HL-60 (cell line): ENCODE measurements around the gene PNMT.
"Not testable (repeated sequence)": the region's sequence is repeated elsewhere in the genome, so short reads cannot be mapped to it uniquely, and the experiment has no call there.

Experiments
- DNase-seq, 2 experiments: peaks; one replicate each; pipeline ENCODE4 v3.0.0-alpha.2; 2010 to 2020; ENCODE audit warnings: low read depth in 1 of 2, low spot score in 1 of 2
- H3K27ac ChIP-seq: fragments of 250-450 bp; sonication (Bioruptor Pico); replicated peaks from 2 replicates; pipeline ENCODE4 v1.5.1; 2020; ENCODE audit warnings: mild to moderate bottlenecking, moderate library complexity
- H3K27me3 ChIP-seq: fragments of 250-450 bp; sonication (Bioruptor Pico); 2 replicates; pipeline ENCODE4 v1.5.1; 2021; ENCODE audit warnings: mild to moderate bottlenecking, moderate library complexity; ENCODE audit not compliant: insufficient read depth, poor library complexity, severe bottlenecking
- H3K4me3 ChIP-seq: replicated peaks from 2 replicates; pipeline ENCODE4 v1.5.1; 2011; ENCODE audit warnings: mild to moderate bottlenecking, control low read depth, low read length; ENCODE audit not compliant: insufficient read depth
- GABPA ChIP-seq: IDR thresholded peaks from 2 replicates; pipeline ENCODE4 v1.6.1; 2012; ENCODE audit warnings: low read depth
- POLR2AphosphoS5 ChIP-seq: IDR thresholded peaks from 2 replicates; pipeline ENCODE4 v1.6.1; 2012; ENCODE audit warnings: low read depth
- SPI1 ChIP-seq: IDR thresholded peaks from 2 replicates; pipeline ENCODE4 v1.6.1; 2012; ENCODE audit warnings: low read depth, mild to moderate bottlenecking, borderline replicate concordance
- TF ChIP-seq, protein P1 (sequence below): IDR thresholded peaks from 2 replicates; pipeline ENCODE4 v1.6.1; 2012; ENCODE audit warnings: low read depth; ENCODE audit not compliant: insufficient replicate concordance
- TF ChIP-seq, protein P2 (sequence below): IDR thresholded peaks from one replicate; pipeline ENCODE4 v1.5.1; 2011; ENCODE audit warnings: low read length, control low read depth, inconsistent platforms; ENCODE audit not compliant: insufficient read depth

PNMT gene

GRCh38 chr17:39696731-39697130 is 28.5 kb downstream of the PNMT start:
- H3K27ac ChIP-seq: no peak overlapping the region
- H3K4me3 ChIP-seq: no peak overlapping the region
- TF ChIP-seq, protein P1, sequence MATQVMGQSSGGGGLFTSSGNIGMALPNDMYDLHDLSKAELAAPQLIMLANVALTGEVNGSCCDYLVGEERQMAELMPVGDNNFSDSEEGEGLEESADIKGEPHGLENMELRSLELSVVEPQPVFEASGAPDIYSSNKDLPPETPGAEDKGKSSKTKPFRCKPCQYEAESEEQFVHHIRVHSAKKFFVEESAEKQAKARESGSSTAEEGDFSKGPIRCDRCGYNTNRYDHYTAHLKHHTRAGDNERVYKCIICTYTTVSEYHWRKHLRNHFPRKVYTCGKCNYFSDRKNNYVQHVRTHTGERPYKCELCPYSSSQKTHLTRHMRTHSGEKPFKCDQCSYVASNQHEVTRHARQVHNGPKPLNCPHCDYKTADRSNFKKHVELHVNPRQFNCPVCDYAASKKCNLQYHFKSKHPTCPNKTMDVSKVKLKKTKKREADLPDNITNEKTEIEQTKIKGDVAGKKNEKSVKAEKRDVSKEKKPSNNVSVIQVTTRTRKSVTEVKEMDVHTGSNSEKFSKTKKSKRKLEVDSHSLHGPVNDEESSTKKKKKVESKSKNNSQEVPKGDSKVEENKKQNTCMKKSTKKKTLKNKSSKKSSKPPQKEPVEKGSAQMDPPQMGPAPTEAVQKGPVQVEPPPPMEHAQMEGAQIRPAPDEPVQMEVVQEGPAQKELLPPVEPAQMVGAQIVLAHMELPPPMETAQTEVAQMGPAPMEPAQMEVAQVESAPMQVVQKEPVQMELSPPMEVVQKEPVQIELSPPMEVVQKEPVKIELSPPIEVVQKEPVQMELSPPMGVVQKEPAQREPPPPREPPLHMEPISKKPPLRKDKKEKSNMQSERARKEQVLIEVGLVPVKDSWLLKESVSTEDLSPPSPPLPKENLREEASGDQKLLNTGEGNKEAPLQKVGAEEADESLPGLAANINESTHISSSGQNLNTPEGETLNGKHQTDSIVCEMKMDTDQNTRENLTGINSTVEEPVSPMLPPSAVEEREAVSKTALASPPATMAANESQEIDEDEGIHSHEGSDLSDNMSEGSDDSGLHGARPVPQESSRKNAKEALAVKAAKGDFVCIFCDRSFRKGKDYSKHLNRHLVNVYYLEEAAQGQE: no peak
- H3K27me3 ChIP-seq: peaks cover 11% of the 10 kb centered on the region
- no peak for DNase-seq

DNA sequence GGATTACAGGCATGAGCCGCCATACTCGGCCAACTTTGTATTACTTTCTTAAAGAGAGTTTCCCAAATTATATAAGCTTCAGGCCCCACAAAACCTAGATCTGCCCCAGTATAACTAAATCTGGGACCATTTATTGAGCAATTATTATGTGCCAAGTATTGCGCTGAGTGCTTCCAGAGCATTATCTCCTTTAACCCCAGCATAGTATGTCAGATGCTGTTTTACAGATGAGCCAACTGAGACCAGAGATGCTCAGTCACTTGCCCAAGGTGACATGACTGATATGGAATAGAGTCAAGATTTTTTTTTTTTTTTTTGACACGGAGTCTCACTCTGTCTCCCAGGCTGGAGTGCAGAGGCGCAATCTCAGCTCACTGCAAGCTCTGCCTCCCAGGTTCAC is 29.7 kb downstream of the PNMT start:
- DNase-seq: no peak
- no peak overlapping the region for H3K4me3 ChIP-seq
- no peak overlapping the region for H3K27ac ChIP-seq
- H3K27me3 ChIP-seq: peaks cover 17% of the 10 kb centered on the region
- no peak for TF ChIP-seq GABPA
- no peak for TF ChIP-seq SPI1
- TF ChIP-seq, protein P1: no peak
- TF ChIP-seq POLR2AphosphoS5: no peak
- TF ChIP-seq, protein P2, sequence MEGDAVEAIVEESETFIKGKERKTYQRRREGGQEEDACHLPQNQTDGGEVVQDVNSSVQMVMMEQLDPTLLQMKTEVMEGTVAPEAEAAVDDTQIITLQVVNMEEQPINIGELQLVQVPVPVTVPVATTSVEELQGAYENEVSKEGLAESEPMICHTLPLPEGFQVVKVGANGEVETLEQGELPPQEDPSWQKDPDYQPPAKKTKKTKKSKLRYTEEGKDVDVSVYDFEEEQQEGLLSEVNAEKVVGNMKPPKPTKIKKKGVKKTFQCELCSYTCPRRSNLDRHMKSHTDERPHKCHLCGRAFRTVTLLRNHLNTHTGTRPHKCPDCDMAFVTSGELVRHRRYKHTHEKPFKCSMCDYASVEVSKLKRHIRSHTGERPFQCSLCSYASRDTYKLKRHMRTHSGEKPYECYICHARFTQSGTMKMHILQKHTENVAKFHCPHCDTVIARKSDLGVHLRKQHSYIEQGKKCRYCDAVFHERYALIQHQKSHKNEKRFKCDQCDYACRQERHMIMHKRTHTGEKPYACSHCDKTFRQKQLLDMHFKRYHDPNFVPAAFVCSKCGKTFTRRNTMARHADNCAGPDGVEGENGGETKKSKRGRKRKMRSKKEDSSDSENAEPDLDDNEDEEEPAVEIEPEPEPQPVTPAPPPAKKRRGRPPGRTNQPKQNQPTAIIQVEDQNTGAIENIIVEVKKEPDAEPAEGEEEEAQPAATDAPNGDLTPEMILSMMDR: no peak

DNA sequence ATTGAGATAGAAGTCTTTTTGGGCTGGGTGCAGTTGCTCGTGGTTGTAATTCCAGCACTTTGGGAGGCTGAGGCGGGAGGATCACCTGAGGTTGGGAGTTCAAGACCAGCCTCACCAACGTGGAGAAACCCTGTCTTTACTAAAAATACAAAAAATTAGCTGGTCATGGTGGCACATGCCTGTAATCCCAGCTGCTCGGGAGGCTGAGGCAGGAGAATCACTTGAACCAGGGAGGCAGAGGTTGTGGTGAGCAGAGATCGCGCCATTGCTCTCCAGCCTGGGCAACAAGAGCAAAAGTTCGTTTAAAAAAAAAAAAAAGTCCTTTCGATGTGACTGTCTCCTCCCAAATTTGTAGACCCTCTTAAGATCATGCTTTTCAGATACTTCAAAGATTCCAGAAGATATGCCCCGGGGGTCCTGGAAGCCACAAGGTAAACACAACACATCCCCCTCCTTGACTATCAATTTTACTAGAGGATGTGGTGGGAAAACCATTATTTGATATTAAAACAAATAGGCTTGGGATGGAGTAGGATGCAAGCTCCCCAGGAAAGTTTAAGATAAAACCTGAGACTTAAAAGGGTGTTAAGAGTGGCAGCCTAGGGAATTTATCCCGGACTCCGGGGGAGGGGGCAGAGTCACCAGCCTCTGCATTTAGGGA is 31.0 kb downstream of the PNMT start:
- not testable (repeated sequence) for DNase-seq, H3K27ac ChIP-seq, H3K4me3 ChIP-seq
- peaks cover 17% of the 10 kb centered on the region for H3K27me3 ChIP-seq

DNA sequence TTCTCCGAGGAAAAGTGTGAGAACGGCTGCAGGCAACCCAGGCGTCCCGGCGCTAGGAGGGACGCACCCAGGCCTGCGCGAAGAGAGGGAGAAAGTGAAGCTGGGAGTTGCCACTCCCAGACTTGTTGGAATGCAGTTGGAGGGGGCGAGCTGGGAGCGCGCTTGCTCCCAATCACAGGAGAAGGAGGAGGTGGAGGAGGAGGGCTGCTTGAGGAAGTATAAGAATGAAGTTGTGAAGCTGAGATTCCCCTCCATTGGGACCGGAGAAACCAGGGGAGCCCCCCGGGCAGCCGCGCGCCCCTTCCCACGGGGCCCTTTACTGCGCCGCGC is 31.5 kb downstream of the PNMT start, which contains the start of gene ERBB2:
ERBB2 (plus strand) TSS at position 247 of the 330 bp plus-strand sequence. CDS start 175 bp downstream, outside the sequence.
- no peak for TF ChIP-seq GABPA
- TF ChIP-seq POLR2AphosphoS5: no peak
- TF ChIP-seq, protein P1: no peak
- no peak for TF ChIP-seq SPI1
- TF ChIP-seq, protein P2: no peak
- no peak for DNase-seq
- no peak within 1 kb of the TSS for H3K27ac ChIP-seq
- no peak within 1 kb of the TSS for H3K4me3 ChIP-seq
- H3K27me3 ChIP-seq: peaks cover 17% of the 10 kb centered on the region
